SK-N-SH (cell line): Measurements from ENCODE around the gene NLGN1. TPM values are rescaled to one million over a fixed set of nuclear protein-coding genes. Genes with fewer than 3 reads are reported as not detected.
A peak's percentile ranks its signal among the peaks of the same experiment; 100 is the strongest.

ENCODE experiments used
- CTCF ChIA-PET: fragments of 300-600, 350-600 bp; formaldehyde crosslinking; extraction: SDS; loops from one replicate; lab custom pipeline; 2021; lab: Yijun Ruan, JAX
- POLR2A ChIA-PET: fragments of 350-600 bp; sonication (Branson Sonifier 250); formaldehyde crosslinking; extraction: SDS; loops from one replicate; lab custom pipeline; 2020; ENCODE audit warnings: antibody characterized with exemption, inconsistent platforms; lab: Yijun Ruan, JAX
- DNase-seq: peaks from one replicate; pipeline ENCODE4 v3.0.0; 2012
- H2AFZ ChIP-seq: fragments of 200-600 bp; sonication (generic); 2 replicates; pipeline ENCODE4 v1.8.1; 2016; ENCODE audit warnings: antibody characterized with exemption, mild to moderate bottlenecking, low read depth
- H3F3A ChIP-seq: fragments of 200-600 bp; sonication (generic); replicated peaks from 2 replicates; pipeline ENCODE3; 2016; ENCODE audit warnings: antibody characterized with exemption, mild to moderate bottlenecking; ENCODE audit not compliant: insufficient read depth
- H3K27ac ChIP-seq, 2 experiments: fragments of 200-500 bp in 1 of 2; fragments of 200-600 bp in 1 of 2; sonication (Bioruptor generic) in 1 of 2; sonication (generic), shearing (Covaris generic) in 1 of 2; 2 replicates each; pipeline versions ENCODE4 v1.5.1 to v1.6.1; 2014 to 2016; ENCODE audit warnings: low read depth in 2 of 2, inconsistent platforms in 1 of 2, low read length in 1 of 2, mild to moderate bottlenecking in 1 of 2, mixed read lengths in 1 of 2
- H3K27me3 ChIP-seq: fragments of 200-600 bp; sonication (generic), shearing (Covaris generic); 2 replicates; pipeline ENCODE4 v1.6.1; 2016; ENCODE audit warnings: mixed run types; ENCODE audit not compliant: insufficient read depth
- H3K36me3 ChIP-seq, 2 experiments: fragments of 200-500 bp in 1 of 2; fragments of 200-600 bp in 1 of 2; sonication (Bioruptor generic) in 1 of 2; sonication (generic) in 1 of 2; replicated peaks in 1 of 2; 2 replicates each; pipeline versions ENCODE3 to v1.5.1; 2014 to 2016; ENCODE audit warnings: low read length in 1 of 2, mild to moderate bottlenecking in 1 of 2; ENCODE audit not compliant: insufficient read depth in 2 of 2, control insufficient read depth in 1 of 2
- H3K4me1 ChIP-seq, 2 experiments: fragments of 200-500 bp in 1 of 2; fragments of 200-600 bp in 1 of 2; sonication (Bioruptor generic) in 1 of 2; sonication (generic), shearing (Covaris generic) in 1 of 2; 2 replicates each; pipeline versions ENCODE4 v1.5.1 to v1.6.1; 2014 to 2016; ENCODE audit warnings: low read depth in 1 of 2, low read length in 1 of 2, mixed run types in 1 of 2; ENCODE audit not compliant: insufficient read depth in 2 of 2, control insufficient read depth in 1 of 2
- H3K4me2 ChIP-seq: fragments of 200-600 bp; sonication (generic), shearing (Covaris generic); 2 replicates; pipeline ENCODE4 v1.6.1; 2017; ENCODE audit warnings: mixed run types
- H3K4me3 ChIP-seq, 2 experiments: fragments of 200-500 bp in 1 of 2; fragments of 200-600 bp in 1 of 2; sonication (Bioruptor generic) in 1 of 2; sonication (generic), shearing (Covaris generic) in 1 of 2; 2 replicates each; pipeline versions ENCODE4 v1.5.1 to v1.8.1; 2014 to 2016; ENCODE audit warnings: low read depth in 2 of 2, inconsistent platforms in 1 of 2, low read length in 1 of 2, mild to moderate bottlenecking in 1 of 2, mixed read lengths in 1 of 2, moderate library complexity in 1 of 2
- H3K79me2 ChIP-seq: fragments of 200-600 bp; sonication (generic); 2 replicates; pipeline ENCODE4 v1.8.1; 2017; ENCODE audit warnings: mild to moderate bottlenecking; ENCODE audit not compliant: insufficient read depth
- H3K9ac ChIP-seq: fragments of 200-600 bp; sonication (generic); 2 replicates; pipeline ENCODE4 v1.6.1; 2017; ENCODE audit warnings: mixed run types
- H3K9me2 ChIP-seq: fragments of 200-600 bp; sonication (generic); 2 replicates; pipeline ENCODE4 v1.6.1; 2017; ENCODE audit warnings: mixed run types
- H3K9me3 ChIP-seq: fragments of 200-600 bp; sonication (generic); 2 replicates; pipeline ENCODE4 v1.6.1; 2017; ENCODE audit warnings: mixed run types, mild to moderate bottlenecking, moderate library complexity
- H4K20me1 ChIP-seq: fragments of 200-600 bp; sonication (generic); 2 replicates; pipeline ENCODE4 v1.6.1; 2017; ENCODE audit warnings: mild to moderate bottlenecking, mixed run types; ENCODE audit not compliant: insufficient read depth
- CHD2 ChIP-seq: fragments of 150-350 bp; IDR thresholded peaks from 2 replicates; pipeline ENCODE4 v1.6.1; 2018; ENCODE audit warnings: low read length; ENCODE audit not compliant: partially characterized antibody
- ELF1 ChIP-seq: IDR thresholded peaks from 2 replicates; pipeline ENCODE4 v1.4.0; 2012
- EZH2phosphoT487 ChIP-seq: fragments of 200-600 bp; sonication (generic); IDR thresholded peaks from 2 replicates; pipeline ENCODE4 v1.6.1; 2017; ENCODE audit warnings: low read depth, mixed run types, mild to moderate bottlenecking, antibody characterized with exemption, moderate library complexity, borderline replicate concordance
- FOSL2 ChIP-seq: IDR thresholded peaks from 2 replicates; pipeline ENCODE4 v1.4.0; 2012; ENCODE audit warnings: low read depth, mild to moderate bottlenecking, moderate library complexity, borderline replicate concordance
- FOXJ3 ChIP-seq: sonication (generic); formaldehyde crosslinking; IDR thresholded peaks from 2 replicates; pipeline ENCODE4 v1.5.1; 2020; ENCODE audit warnings: mild to moderate bottlenecking, missing genetic modification reagents
- FOXM1 ChIP-seq: IDR thresholded peaks from 2 replicates; pipeline ENCODE4 v1.4.0; 2012; ENCODE audit warnings: low read depth, mild to moderate bottlenecking
- GABPA ChIP-seq: IDR thresholded peaks from 2 replicates; pipeline ENCODE4 v1.4.0; 2012; ENCODE audit warnings: low read depth, mild to moderate bottlenecking
- JUND ChIP-seq: IDR thresholded peaks from 2 replicates; pipeline ENCODE4 v1.4.0; 2012
- MAX ChIP-seq: IDR thresholded peaks from 2 replicates; pipeline ENCODE4 v1.4.0; 2012; ENCODE audit warnings: low read depth
- MEF2A ChIP-seq: IDR thresholded peaks from 2 replicates; pipeline ENCODE4 v1.4.0; 2012; ENCODE audit warnings: low read depth, borderline replicate concordance
- MXI1 ChIP-seq: IDR thresholded peaks from 2 replicates; pipeline ENCODE4 v1.6.1; 2012; ENCODE audit warnings: mild to moderate bottlenecking, low read depth, low read length, improper control_type of control experiment
- NRF1 ChIP-seq: IDR thresholded peaks from 2 replicates; pipeline ENCODE4 v1.6.1; 2012; ENCODE audit warnings: low read depth, mild to moderate bottlenecking, low read length
- RAD21 ChIP-seq: IDR thresholded peaks from 2 replicates; pipeline ENCODE4 v1.6.1; 2012; ENCODE audit warnings: mild to moderate bottlenecking, low read length
- SIN3A ChIP-seq: IDR thresholded peaks from 2 replicates; pipeline ENCODE4 v1.6.1; 2012; ENCODE audit warnings: low read depth, mild to moderate bottlenecking, low read length, moderate library complexity, borderline replicate concordance
- SMC3 ChIP-seq: IDR thresholded peaks from 2 replicates; pipeline ENCODE4 v1.6.1; 2012; ENCODE audit warnings: low read depth, low read length, improper control_type of control experiment
- TAF1 ChIP-seq: IDR thresholded peaks from 2 replicates; pipeline ENCODE4 v1.6.1; 2012; ENCODE audit warnings: low read depth, mild to moderate bottlenecking, low read length, moderate library complexity, borderline replicate concordance
- TCF12 ChIP-seq: IDR thresholded peaks from 2 replicates; pipeline ENCODE4 v1.4.0; 2012
- TEAD4 ChIP-seq: IDR thresholded peaks from 2 replicates; pipeline ENCODE4 v1.4.0; 2012; ENCODE audit warnings: mild to moderate bottlenecking, borderline replicate concordance; ENCODE audit not compliant: insufficient read depth
- YY1 ChIP-seq: IDR thresholded peaks from 2 replicates; pipeline ENCODE4 v1.4.0; 2012; ENCODE audit warnings: low read depth, mild to moderate bottlenecking
- WGBS: methylation state at CpG from one replicate; pipeline ENCODE4 v1.1.6; 2017; ENCODE audit warnings: low lambda C conversion rate; 5-methylcytosine and 5-hydroxymethylcytosine counted together
- polyA plus RNA-seq, 3 experiments: library from polyadenylated mRNA; depleted of rRNA; stranded (reverse); fragments of >200 nt; gene quantifications; 2 replicates each; pipeline ENCODE4 v1.2.3, GENCODE V29; 2012
- TF ChIP-seq, protein P1 (sequence below): IDR thresholded peaks from 2 replicates; pipeline ENCODE4; 2012
- TF ChIP-seq, protein P2 (sequence below): fragments of 150-350 bp; IDR thresholded peaks from 2 replicates; pipeline ENCODE4 v1.6.1; 2016; ENCODE audit warnings: mild to moderate bottlenecking, low read depth, low read length
- TF ChIP-seq, protein P3 (sequence below): IDR thresholded peaks from 2 replicates; pipeline ENCODE4 v1.6.1; 2012; ENCODE audit warnings: mild to moderate bottlenecking, low read depth, low read length, moderate library complexity
- TF ChIP-seq, protein P4 (sequence below): IDR thresholded peaks from 2 replicates; pipeline ENCODE4 v1.4.0; 2012; ENCODE audit warnings: low read depth, borderline replicate concordance

NLGN1 gene
- polyA plus RNA-seq, 1 of the 3 experiments (the other 2 are of a cell fraction) = 1.5 TPM

DNA sequence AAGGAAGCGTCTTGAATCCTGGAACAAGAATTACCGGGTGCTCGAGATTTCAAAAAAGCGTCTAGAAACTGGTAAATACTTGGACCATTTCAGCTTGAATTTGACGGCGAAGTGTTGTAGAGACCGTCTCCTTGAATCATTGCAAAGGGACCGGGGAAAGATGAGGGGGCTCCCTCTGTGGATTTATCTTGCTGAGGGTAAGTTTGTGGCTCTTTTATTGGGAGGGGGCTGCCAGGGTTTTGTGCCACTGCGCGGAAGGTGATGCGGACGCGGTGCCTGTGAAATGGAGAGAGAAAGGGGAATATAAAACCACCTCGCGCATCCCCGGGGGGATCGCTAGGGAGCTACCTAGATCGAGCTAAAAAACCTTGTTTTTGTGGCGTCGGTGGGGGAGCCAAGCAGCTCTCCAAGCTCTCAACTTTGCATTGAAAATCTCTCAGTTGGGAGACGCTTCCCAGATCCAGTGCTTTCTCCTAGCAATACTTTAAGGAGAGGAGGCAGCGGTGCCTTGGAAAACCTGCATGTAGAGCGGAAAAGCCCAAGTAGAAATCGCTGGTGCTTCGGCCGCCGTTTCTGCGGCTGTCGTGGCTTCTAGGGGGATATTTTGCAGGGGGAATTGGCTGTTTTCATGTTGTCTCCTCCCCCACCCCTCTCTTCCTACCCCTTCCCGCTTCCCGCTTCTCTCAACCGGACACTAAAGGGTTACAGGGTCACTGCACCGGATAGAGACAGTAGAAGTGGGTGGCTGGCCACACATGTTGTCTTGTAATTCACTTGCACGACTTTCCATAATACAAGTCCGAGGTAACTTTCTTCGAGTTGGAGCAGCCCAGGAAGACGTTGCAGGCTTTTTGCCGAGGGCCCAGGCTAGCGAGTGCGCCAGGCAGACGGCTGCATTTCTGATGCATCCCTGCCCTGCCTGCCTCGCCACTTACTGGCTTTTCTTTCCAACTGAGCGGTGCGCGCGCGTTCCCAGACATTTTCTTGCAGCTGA lies 187.6 kb downstream of the NLGN1 start:
- Histone ChIP-seq H3K27me3 (no peaks in the 10 kb centered on the region), H3K4me3 (peak overlapping the region; percentile 73 to 94), H3K9me3 (no peaks in the 10 kb centered on the region), H2AFZ (peak overlapping the region; percentile 93), H3K36me3 (no peaks in the 10 kb centered on the region), H3K9ac (peak overlapping the region; percentile 75), H4K20me1 (no peaks in the 10 kb centered on the region), H3K9me2 (no peaks in the 10 kb centered on the region), H3K4me1 (peaks cover 0 to 5% of the 10 kb centered on the region in 2 experiments; a peak in 2 of 4 replicates), H3K4me2 (peak overlapping the region; percentile 88), H3K79me2 (peaks cover 24% of the 10 kb centered on the region), H3F3A (peaks cover 26% of the 10 kb centered on the region), H3K27ac (peak overlapping the region; percentile 22 to 72; a peak in 3 of 4 replicates)
- DNase-seq = peak; percentile 30
- ChIA-PET POLR2A (no interaction called here), CTCF (interaction anchor here (0.8 to 2.1 kb wide), 6 partner anchors 10 to 412 kb away, joined by 3 to 12 read pairs (median 4); no protein-coding TSS in a partner anchor)
- WGBS = under 1% methylated on average over 42 of the region's 47 CpGs
- TF ChIP-seq FOXM1 (no peak; the same call in 1 of the 2 replicates), ELF1 (no peak), NRF1 (0 out of 2 replicates have a peak, but pooled peaks have one; percentile 27), MEF2A (no peak), FOSL2 (peak; percentile 13; the same call in 1 of the 2 replicates), RAD21 (no peak), TAF1 (peak; percentile 18; the same call in 1 of the 2 replicates), MAX (peak; percentile 49; the same call in 1 of the 2 replicates), JUND (no peak), MXI1 (no peak), CHD2 (no peak), TEAD4 (no peak), YY1 (0 out of 2 replicates have a peak, but pooled peaks have one; percentile 54), GABPA (peak; percentile 32; the same call in 1 of the 2 replicates), FOXJ3 (no peak), EZH2phosphoT487 (no peak), SMC3 (no peak), TCF12 (peak; percentile 33), SIN3A (no peak)
- TF ChIP-seq, protein P1, sequence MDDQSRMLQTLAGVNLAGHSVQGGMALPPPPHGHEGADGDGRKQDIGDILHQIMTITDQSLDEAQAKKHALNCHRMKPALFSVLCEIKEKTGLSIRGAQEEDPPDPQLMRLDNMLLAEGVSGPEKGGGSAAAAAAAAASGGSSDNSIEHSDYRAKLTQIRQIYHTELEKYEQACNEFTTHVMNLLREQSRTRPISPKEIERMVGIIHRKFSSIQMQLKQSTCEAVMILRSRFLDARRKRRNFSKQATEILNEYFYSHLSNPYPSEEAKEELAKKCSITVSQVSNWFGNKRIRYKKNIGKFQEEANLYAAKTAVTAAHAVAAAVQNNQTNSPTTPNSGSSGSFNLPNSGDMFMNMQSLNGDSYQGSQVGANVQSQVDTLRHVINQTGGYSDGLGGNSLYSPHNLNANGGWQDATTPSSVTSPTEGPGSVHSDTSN = 0 out of 2 replicates have a peak, but pooled peaks have one; percentile 1
- TF ChIP-seq, protein P2, sequence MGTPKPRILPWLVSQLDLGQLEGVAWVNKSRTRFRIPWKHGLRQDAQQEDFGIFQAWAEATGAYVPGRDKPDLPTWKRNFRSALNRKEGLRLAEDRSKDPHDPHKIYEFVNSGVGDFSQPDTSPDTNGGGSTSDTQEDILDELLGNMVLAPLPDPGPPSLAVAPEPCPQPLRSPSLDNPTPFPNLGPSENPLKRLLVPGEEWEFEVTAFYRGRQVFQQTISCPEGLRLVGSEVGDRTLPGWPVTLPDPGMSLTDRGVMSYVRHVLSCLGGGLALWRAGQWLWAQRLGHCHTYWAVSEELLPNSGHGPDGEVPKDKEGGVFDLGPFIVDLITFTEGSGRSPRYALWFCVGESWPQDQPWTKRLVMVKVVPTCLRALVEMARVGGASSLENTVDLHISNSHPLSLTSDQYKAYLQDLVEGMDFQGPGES = no peak
- TF ChIP-seq, protein P3, sequence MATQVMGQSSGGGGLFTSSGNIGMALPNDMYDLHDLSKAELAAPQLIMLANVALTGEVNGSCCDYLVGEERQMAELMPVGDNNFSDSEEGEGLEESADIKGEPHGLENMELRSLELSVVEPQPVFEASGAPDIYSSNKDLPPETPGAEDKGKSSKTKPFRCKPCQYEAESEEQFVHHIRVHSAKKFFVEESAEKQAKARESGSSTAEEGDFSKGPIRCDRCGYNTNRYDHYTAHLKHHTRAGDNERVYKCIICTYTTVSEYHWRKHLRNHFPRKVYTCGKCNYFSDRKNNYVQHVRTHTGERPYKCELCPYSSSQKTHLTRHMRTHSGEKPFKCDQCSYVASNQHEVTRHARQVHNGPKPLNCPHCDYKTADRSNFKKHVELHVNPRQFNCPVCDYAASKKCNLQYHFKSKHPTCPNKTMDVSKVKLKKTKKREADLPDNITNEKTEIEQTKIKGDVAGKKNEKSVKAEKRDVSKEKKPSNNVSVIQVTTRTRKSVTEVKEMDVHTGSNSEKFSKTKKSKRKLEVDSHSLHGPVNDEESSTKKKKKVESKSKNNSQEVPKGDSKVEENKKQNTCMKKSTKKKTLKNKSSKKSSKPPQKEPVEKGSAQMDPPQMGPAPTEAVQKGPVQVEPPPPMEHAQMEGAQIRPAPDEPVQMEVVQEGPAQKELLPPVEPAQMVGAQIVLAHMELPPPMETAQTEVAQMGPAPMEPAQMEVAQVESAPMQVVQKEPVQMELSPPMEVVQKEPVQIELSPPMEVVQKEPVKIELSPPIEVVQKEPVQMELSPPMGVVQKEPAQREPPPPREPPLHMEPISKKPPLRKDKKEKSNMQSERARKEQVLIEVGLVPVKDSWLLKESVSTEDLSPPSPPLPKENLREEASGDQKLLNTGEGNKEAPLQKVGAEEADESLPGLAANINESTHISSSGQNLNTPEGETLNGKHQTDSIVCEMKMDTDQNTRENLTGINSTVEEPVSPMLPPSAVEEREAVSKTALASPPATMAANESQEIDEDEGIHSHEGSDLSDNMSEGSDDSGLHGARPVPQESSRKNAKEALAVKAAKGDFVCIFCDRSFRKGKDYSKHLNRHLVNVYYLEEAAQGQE = no peak
- TF ChIP-seq, protein P4, sequence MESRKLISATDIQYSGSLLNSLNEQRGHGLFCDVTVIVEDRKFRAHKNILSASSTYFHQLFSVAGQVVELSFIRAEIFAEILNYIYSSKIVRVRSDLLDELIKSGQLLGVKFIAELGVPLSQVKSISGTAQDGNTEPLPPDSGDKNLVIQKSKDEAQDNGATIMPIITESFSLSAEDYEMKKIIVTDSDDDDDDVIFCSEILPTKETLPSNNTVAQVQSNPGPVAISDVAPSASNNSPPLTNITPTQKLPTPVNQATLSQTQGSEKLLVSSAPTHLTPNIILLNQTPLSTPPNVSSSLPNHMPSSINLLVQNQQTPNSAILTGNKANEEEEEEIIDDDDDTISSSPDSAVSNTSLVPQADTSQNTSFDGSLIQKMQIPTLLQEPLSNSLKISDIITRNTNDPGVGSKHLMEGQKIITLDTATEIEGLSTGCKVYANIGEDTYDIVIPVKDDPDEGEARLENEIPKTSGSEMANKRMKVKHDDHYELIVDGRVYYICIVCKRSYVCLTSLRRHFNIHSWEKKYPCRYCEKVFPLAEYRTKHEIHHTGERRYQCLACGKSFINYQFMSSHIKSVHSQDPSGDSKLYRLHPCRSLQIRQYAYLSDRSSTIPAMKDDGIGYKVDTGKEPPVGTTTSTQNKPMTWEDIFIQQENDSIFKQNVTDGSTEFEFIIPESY = no peak
